ENCODE measurements around the gene CRYGN.

The CRYGN gene

GRCh38 chr7:151410405-151411390 is 29.2 kb downstream of the CRYGN start:
- no peak for DNase-seq (ENCODE audit: low read depth in 1 of 2, low spot score in 1 of 2)
- in situ Hi-C loops (cut with HindIII; ENCODE audit: low pct_unique_long_range_greater_than_20kb, low sequenced_read_pairs): no loop called here
- no peak for TF ChIP-seq JUND (IDR thresholded peaks at IDR 0.05; ENCODE audit: low read depth)

GRCh38 chr7:151409667-151410404 is 30.1 kb downstream of the CRYGN start, which contains the start of gene WDR86:
Gene WDR86, minus strand, starts transcription at chr7:151410038. Its CDS starts 449 bp downstream, at chr7:151409589.
- TF ChIP-seq JUND (IDR thresholded peaks at IDR 0.05; ENCODE audit: low read depth): no peak
- in situ Hi-C loops (cut with HindIII; ENCODE audit: low pct_unique_long_range_greater_than_20kb, low sequenced_read_pairs): no loop called here
- no peak for DNase-seq (ENCODE audit: low read depth in 1 of 2, low spot score in 1 of 2)

- TF ChIP-seq JUND (IDR thresholded peaks at IDR 0.05; ENCODE audit: low read depth): no peak
- in situ Hi-C loops (cut with HindIII; ENCODE audit: low pct_unique_long_range_greater_than_20kb, low sequenced_read_pairs): no loop called here
- no peak for DNase-seq (ENCODE audit: low read depth in 1 of 2, low spot score in 1 of 2)
Measured at GRCh38 chr7:151408839-151409666, 30.9 kb downstream of the CRYGN start.

- no peak for TF ChIP-seq JUND (IDR thresholded peaks at IDR 0.05; ENCODE audit: low read depth)
- in situ Hi-C loops (cut with HindIII; ENCODE audit: low pct_unique_long_range_greater_than_20kb, low sequenced_read_pairs): no loop called here
- DNase-seq (ENCODE audit: low read depth in 1 of 2, low spot score in 1 of 2): no peak
Measured at GRCh38 chr7:151408498-151408838, 31.5 kb downstream of the CRYGN start.

GRCh38 chr7:151406886-151407583 is 32.9 kb downstream of the CRYGN start:
- TF ChIP-seq JUND (IDR thresholded peaks at IDR 0.05; ENCODE audit: low read depth): no peak
- in situ Hi-C loops (cut with HindIII; ENCODE audit: low pct_unique_long_range_greater_than_20kb, low sequenced_read_pairs): no loop called here
- no peak for DNase-seq (ENCODE audit: low read depth in 1 of 2, low spot score in 1 of 2)

DNA sequence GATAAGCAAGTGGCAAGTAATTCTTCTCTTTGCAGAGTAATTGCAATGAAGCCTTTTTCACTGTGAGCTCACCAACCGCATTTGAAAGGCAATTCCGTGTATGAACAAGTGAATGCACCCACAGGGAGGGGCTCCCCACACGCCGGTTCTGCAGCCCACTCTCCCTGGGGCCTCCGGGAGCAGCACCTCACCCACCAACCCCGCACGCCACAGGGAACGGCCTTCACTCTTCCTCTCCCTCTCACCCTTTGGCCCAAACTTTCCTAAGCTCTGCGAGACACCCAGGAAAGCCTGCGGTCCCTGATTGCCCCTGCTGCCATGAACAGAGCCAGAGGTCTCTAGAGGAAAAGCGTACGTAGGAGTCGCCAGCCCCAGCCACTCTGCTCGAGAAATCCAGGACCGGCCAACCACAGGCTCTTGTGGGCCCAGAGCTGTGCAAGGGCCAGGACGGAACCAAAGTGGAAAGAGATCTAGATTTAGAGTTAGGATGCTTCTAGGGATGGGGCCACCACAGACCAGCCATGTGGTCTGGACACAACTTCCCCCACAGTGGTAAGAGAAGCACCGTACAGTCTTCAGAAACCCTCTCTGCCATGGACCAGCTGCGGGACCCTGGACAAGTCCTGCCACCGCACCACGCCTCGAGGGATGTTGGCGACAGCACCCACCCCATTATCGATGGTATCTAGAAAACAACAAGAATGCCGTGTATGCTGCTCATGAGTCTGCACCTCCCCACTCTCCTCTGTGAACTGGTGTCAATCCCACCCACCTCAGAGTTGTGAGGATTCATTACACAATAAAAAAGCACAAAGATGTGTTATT is 33.7 kb downstream of the CRYGN start:
- no peak for TF ChIP-seq JUND (IDR thresholded peaks at IDR 0.05; ENCODE audit: low read depth)
- in situ Hi-C loops (cut with HindIII; ENCODE audit: low pct_unique_long_range_greater_than_20kb, low sequenced_read_pairs): no loop called here
- DNase-seq (ENCODE audit: low read depth in 1 of 2, low spot score in 1 of 2): no peak

DNA sequence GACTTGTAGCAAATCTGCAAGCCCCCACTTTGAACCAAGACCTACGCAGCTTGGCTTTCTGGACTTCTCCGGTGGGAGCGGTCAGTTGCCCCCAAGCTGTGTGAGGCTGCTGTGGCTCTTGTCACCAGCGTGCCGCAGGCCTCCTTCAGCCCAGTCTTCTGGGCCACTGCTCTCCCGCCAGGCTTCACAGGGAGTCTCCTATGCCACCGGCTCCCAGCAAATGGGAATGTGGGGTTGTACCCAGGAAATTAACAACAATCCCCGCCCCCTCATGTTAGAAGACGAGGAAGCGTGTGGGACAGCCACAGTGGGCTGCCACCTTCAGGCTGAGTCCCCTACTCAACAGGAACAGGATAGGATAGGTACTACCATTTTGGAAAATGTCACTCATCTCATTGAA is 34.4 kb downstream of the CRYGN start:
- no peak for TF ChIP-seq JUND (IDR thresholded peaks at IDR 0.05; ENCODE audit: low read depth)
- no peak for DNase-seq (ENCODE audit: low read depth in 1 of 2, low spot score in 1 of 2)
- in situ Hi-C loops (cut with HindIII; ENCODE audit: low pct_unique_long_range_greater_than_20kb, low sequenced_read_pairs): no loop called here

DNA sequence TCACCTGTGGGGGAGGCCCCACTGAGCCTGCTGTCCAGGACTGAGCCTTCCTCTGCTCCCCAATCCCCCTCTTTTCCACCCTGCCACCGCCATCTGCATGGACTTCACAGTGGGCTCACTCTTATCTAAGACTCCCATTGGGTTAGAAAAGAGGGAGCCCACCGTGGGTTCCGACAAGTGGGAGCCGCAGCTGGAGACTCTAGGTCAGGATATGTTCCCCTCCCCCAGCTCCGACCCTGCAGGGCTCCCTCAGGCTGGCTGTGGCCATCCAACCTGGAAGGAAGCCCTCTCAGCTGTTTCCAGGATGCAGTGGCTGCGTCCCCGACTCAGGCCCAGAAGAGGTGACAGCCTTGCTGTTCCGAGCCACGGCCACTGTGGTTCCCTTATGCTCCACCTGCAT is 34.9 kb downstream of the CRYGN start:
- no peak for TF ChIP-seq JUND (IDR thresholded peaks at IDR 0.05; ENCODE audit: low read depth)
- in situ Hi-C loops (cut with HindIII; ENCODE audit: low pct_unique_long_range_greater_than_20kb, low sequenced_read_pairs): no loop called here
- no peak for DNase-seq (ENCODE audit: low read depth in 1 of 2, low spot score in 1 of 2)

GRCh38 chr7:151404216-151405011 is 35.5 kb downstream of the CRYGN start:
- no peak for TF ChIP-seq JUND (IDR thresholded peaks at IDR 0.05; ENCODE audit: low read depth)
- no peak for DNase-seq (ENCODE audit: low read depth in 1 of 2, low spot score in 1 of 2)
- in situ Hi-C loops (cut with HindIII; ENCODE audit: low pct_unique_long_range_greater_than_20kb, low sequenced_read_pairs): no loop called here

GRCh38 chr7:151403764-151404163 is 36.2 kb downstream of the CRYGN start:
- DNase-seq (ENCODE audit: low read depth in 1 of 2, low spot score in 1 of 2): no peak
- no peak for TF ChIP-seq JUND (IDR thresholded peaks at IDR 0.05; ENCODE audit: low read depth)
- in situ Hi-C loops (cut with HindIII; ENCODE audit: low pct_unique_long_range_greater_than_20kb, low sequenced_read_pairs): no loop called here
